ENCODE measurements around the gene CHFR. TPM values are rescaled to one million over a fixed set of nuclear protein-coding genes. Genes with fewer than 3 reads are reported as not detected.

The CHFR gene
- polyA plus RNA-seq, 1 experiment = 41.6 TPM

DNA sequence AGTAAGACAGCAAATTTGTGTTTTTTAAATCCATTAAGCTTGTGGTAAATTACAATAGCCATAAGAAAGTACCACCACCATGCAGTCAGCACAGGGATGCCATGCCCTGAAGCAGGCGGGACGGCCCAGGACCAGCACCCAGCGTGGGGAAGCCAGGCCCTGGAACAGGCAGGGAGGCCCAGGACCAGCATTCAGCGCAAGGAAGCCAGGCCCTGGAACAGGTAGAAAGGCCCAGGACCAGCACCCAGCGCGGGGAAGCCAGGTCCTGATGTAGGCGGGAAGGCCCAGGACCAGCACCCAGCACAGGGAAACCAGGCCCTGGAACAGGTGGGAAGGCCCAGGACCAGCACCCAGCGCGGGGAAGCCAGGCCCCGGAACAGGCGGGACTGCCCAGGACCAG is 13.2 kb downstream of the CHFR start:
- no peak overlapping the region for H3K4me3 ChIP-seq (ENCODE audit: low read depth, low read length)
- no peaks in the 10 kb centered on the region for H3K27me3 ChIP-seq (ENCODE audit: control insufficient read depth, insufficient read depth, low read length)
- H3K36me3 ChIP-seq (ENCODE audit: control insufficient read depth, insufficient read depth, low read length) = peaks cover 23% of the 10 kb centered on the region
- CTCF ChIA-PET = no interaction called here
- no peak for DNase-seq (ENCODE audit: low read depth)
- POLR2A ChIA-PET = no interaction called here
- TF ChIP-seq, protein P1, sequence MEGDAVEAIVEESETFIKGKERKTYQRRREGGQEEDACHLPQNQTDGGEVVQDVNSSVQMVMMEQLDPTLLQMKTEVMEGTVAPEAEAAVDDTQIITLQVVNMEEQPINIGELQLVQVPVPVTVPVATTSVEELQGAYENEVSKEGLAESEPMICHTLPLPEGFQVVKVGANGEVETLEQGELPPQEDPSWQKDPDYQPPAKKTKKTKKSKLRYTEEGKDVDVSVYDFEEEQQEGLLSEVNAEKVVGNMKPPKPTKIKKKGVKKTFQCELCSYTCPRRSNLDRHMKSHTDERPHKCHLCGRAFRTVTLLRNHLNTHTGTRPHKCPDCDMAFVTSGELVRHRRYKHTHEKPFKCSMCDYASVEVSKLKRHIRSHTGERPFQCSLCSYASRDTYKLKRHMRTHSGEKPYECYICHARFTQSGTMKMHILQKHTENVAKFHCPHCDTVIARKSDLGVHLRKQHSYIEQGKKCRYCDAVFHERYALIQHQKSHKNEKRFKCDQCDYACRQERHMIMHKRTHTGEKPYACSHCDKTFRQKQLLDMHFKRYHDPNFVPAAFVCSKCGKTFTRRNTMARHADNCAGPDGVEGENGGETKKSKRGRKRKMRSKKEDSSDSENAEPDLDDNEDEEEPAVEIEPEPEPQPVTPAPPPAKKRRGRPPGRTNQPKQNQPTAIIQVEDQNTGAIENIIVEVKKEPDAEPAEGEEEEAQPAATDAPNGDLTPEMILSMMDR (IDR thresholded peaks at IDR 0.05; ENCODE audit: insufficient read depth, low read depth, low read length) = no peak

DNA sequence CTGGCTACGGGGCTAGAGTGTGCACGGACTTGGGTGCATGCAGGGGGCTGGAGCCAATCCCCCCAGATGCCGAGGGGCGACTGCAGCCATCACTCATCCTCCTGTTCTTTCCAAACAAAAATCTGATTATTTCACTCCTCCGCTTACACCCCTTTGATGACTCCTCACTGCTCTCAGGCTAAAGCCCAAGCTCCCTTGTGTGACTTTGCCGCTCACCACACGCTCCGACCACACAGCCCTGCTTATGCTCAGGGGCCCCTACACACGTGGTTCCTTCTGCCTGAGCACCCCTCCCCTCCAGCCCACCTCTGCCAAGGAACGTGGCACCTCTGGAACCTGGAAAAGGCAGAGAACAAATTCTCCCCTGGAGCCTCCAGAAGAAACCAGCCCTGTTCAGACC is 13.7 kb downstream of the CHFR start:
- Histone ChIP-seq H3K4me3 (ENCODE audit: low read depth, low read length) (no peak overlapping the region), H3K27me3 (ENCODE audit: control insufficient read depth, insufficient read depth, low read length) (no peaks in the 10 kb centered on the region), H3K36me3 (ENCODE audit: control insufficient read depth, insufficient read depth, low read length) (peaks cover 23% of the 10 kb centered on the region)
- ChIA-PET POLR2A (no interaction called here), CTCF (interaction anchor here (0.6 kb wide), 1 partner anchor 27 kb away, joined by 3 read pairs; no protein-coding TSS in a partner anchor)
- TF ChIP-seq, protein P1 (IDR thresholded peaks at IDR 0.05; ENCODE audit: insufficient read depth, low read depth, low read length) = no peak
- DNase-seq (ENCODE audit: low read depth) = no peak

DNA sequence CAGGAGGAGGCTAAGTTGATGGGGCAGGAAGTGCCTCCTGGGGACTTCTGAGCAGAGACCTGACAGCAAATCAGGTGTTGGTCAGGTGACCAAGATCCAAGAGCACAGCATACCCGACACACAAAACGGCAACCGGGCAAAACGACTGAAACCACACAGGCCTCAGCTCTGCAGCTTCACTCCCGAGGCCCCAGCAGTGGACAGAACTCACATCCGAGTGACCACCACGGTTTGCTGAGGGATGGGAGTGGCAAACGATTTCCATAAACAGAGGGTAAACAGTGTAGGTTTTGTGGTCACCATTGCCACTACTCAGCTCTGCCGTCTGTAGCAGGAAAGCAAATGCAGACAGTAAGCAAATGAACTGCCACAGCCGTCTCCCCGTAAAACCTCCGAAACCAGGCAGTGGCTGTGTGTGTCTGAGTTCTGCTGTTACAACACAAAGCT is 14.4 kb downstream of the CHFR start:
- ChIA-PET CTCF (interaction anchor here (0.6 to 0.7 kb wide), 2 partner anchors 27 to 129 kb away, joined by 3 read pairs; no protein-coding TSS in a partner anchor), POLR2A (no interaction called here)
- peaks cover 26% of the 10 kb centered on the region for H3K36me3 ChIP-seq (ENCODE audit: control insufficient read depth, insufficient read depth, low read length)
- TF ChIP-seq, protein P1 (IDR thresholded peaks at IDR 0.05; ENCODE audit: insufficient read depth, low read depth, low read length) = no peak
- no peak overlapping the region for H3K4me3 ChIP-seq (ENCODE audit: low read depth, low read length)
- no peaks in the 10 kb centered on the region for H3K27me3 ChIP-seq (ENCODE audit: control insufficient read depth, insufficient read depth, low read length)
- DNase-seq (ENCODE audit: low read depth) = no peak

DNA sequence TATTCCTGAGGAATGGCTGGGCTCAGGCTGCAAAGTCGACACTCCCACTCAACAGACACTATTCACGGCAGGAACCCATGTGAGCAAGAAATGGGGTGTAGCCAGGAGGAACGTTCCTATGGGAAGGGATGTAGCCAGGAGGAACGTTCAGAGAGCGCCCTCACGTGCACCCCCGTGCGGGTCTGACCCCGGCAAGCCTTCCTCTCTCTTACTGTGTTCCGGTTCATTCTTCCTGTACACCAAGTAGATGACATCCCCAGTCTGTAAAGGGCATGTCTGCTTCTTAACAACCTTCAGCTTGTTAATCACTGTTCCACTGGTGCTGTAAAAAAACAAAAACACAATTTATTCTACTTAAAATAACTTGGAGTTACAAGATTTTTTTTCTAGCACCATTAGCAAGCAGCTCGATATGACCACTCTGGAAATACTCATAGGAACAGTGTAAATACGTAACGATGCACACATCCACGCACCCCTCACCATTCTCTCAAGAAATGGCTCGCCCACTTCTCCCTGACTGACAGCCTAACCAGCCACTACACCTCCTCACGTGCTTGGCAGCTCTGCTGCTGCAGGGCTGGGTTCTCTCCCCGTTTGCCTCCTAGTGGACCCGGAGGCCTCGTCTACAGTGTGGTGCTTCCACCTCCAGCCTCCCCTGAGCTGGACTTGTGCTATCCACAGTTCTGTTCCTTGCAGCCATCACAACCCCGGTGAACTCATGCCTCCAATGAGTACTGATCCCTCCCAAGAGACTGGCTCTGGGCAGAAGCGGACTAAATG is 15.1 kb downstream of the CHFR start:
- no peak overlapping the region for H3K4me3 ChIP-seq (ENCODE audit: low read depth, low read length)
- CTCF ChIA-PET = interaction anchor here (0.7 kb wide), 1 partner anchor 129 kb away, joined by 3 read pairs; no protein-coding TSS in a partner anchor
- TF ChIP-seq, protein P1 (IDR thresholded peaks at IDR 0.05; ENCODE audit: insufficient read depth, low read depth, low read length) = no peak
- peaks cover 29% of the 10 kb centered on the region for H3K36me3 ChIP-seq (ENCODE audit: control insufficient read depth, insufficient read depth, low read length)
- POLR2A ChIA-PET = no interaction called here
- no peaks in the 10 kb centered on the region for H3K27me3 ChIP-seq (ENCODE audit: control insufficient read depth, insufficient read depth, low read length)
- no peak for DNase-seq (ENCODE audit: low read depth)

DNA sequence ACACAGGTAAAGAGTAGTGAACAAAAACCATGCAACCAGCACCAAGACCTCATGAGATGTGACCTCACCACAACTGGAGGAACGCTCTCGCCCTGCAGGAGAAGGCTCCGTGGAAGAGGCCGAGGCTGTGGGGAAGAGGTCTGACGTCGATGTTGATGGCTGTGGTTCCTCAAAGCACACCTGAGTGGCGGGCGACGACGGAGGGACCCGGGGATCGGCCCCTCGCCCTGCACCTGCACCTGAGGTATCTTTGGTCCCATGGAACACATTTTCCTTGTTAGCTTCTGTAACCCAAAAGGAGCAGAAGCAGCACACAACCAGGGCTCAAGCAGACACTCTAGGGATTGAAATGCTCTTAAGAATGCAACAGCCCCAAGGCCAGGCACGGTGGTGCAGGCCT is 17.9 kb downstream of the CHFR start:
- no peak for DNase-seq (ENCODE audit: low read depth)
- TF ChIP-seq, protein P1 (IDR thresholded peaks at IDR 0.05; ENCODE audit: insufficient read depth, low read depth, low read length) = no peak
- peaks cover 28% of the 10 kb centered on the region for H3K36me3 ChIP-seq (ENCODE audit: control insufficient read depth, insufficient read depth, low read length)
- H3K4me3 ChIP-seq (ENCODE audit: low read depth, low read length) = no peak overlapping the region
- POLR2A ChIA-PET = no interaction called here
- CTCF ChIA-PET = no interaction called here
- no peaks in the 10 kb centered on the region for H3K27me3 ChIP-seq (ENCODE audit: control insufficient read depth, insufficient read depth, low read length)

All from BJ (cell line).